Vagina (tissue), 2 donors: ENCODE data around the gene NRXN2. TPM values are rescaled to one million over a fixed set of nuclear protein-coding genes. Genes with fewer than 3 reads are reported as not detected.

Source experiments
- DNase-seq, 2 donors: peaks; one replicate each; pipeline ENCODE4 v3.0.0-alpha.2; 2017; ENCODE audit errors: extremely low spot score in 2 of 2
- H3K27ac ChIP-seq: fragments of 200-600 bp; sonication (generic); one replicate; pipeline ENCODE4 v1.5.1; 2019
- H3K27me3 ChIP-seq: fragments of 200-600 bp; sonication (generic); one replicate; pipeline ENCODE4 v1.5.1; 2019
- H3K36me3 ChIP-seq, 2 donors: fragments of 200-600 bp; sonication (generic); one replicate each; pipeline ENCODE4 v1.5.1; 2017 to 2019
- H3K4me1 ChIP-seq: fragments of 200-600 bp; sonication (generic); one replicate; pipeline ENCODE4 v1.5.1; 2019
- H3K4me3 ChIP-seq, 2 donors: fragments of 200-600 bp; sonication (generic); 1 replicate in 1 of 2; 2 replicates in 1 of 2; pipeline ENCODE4 v1.5.1; 2016 to 2019
- H3K9me3 ChIP-seq: fragments of 200-600 bp; sonication (generic); one replicate; pipeline ENCODE4 v1.5.1; 2019
- POLR2A ChIP-seq, 2 donors: fragments of 450-650 bp; IDR thresholded peaks; one replicate each; pipeline ENCODE4 v1.6.1; 2017; ENCODE audit warnings: antibody characterized with exemption in 2 of 2, mild to moderate bottlenecking in 2 of 2, moderate library complexity in 2 of 2
- POLR2AphosphoS5 ChIP-seq, 2 donors: sonication (generic); formaldehyde crosslinking; IDR thresholded peaks; one replicate each; pipeline ENCODE4 v1.9.0; 2017; ENCODE audit warnings: antibody characterized with exemption in 2 of 2, mild to moderate bottlenecking in 2 of 2, low read depth in 1 of 2; ENCODE audit not compliant: insufficient read depth in 1 of 2
- intact Hi-C: fragments of 100-400 bp; cut with DNase I; formaldehyde crosslinking; loops from one replicate; pipeline ENCODE4 v1.15.1; 2023
- total RNA-seq: library from RNA; depleted of rRNA; stranded (reverse); fragments of >200 nt; gene quantifications from one replicate; pipeline ENCODE4 v1.2.3, GENCODE V29; 2016
- TF ChIP-seq, protein P1 (sequence below), 3 experiments: fragments of 450-650 bp in 2 of 3; fragments of 200-600 bp in 1 of 3; sonication (generic) in 1 of 3; IDR thresholded peaks; one replicate each; pipeline ENCODE4 v1.5.1; 2017 to 2019; ENCODE audit warnings: antibody characterized with exemption in 3 of 3, mild to moderate bottlenecking in 2 of 3, moderate library complexity in 2 of 3

The NRXN2 gene
- total RNA-seq, 1 donor from 2014 or later = 16.9 TPM

DNA sequence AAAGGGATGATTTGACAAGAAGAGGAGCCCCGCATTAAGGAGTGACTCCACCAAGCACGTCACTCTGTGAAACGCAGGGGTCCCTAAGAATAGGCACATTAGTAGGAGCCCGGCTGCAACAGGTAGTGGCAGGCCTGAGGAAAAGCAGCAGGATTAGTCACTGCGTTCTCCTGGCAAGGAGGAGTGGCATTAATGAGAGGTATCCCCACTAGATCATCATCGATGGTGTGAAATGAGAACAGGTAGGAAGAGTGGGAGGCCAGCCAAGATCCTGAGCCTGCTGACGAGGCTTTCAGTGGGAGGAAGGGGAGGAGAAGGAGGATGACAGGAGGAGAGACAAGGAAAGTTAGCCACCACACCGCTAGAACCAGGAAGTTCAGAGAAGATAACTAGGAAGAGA, 38.6 kb downstream of the NRXN2 start:
- H3K36me3 ChIP-seq = no peaks in the 10 kb centered on the region
- H3K4me1 ChIP-seq = peaks cover 16% of the 10 kb centered on the region
- intact Hi-C loops = no loop called here
- H3K27me3 ChIP-seq = no peaks in the 10 kb centered on the region
- TF ChIP-seq POLR2A (IDR thresholded peaks at IDR 0.05) (no peak), POLR2AphosphoS5 (IDR thresholded peaks at IDR 0.05; ENCODE audit: insufficient read depth in 1 of 2, low read depth in 1 of 2) (no peak)
- TF ChIP-seq, protein P1, sequence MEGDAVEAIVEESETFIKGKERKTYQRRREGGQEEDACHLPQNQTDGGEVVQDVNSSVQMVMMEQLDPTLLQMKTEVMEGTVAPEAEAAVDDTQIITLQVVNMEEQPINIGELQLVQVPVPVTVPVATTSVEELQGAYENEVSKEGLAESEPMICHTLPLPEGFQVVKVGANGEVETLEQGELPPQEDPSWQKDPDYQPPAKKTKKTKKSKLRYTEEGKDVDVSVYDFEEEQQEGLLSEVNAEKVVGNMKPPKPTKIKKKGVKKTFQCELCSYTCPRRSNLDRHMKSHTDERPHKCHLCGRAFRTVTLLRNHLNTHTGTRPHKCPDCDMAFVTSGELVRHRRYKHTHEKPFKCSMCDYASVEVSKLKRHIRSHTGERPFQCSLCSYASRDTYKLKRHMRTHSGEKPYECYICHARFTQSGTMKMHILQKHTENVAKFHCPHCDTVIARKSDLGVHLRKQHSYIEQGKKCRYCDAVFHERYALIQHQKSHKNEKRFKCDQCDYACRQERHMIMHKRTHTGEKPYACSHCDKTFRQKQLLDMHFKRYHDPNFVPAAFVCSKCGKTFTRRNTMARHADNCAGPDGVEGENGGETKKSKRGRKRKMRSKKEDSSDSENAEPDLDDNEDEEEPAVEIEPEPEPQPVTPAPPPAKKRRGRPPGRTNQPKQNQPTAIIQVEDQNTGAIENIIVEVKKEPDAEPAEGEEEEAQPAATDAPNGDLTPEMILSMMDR (IDR thresholded peaks at IDR 0.05) = no peak
- no peak overlapping the region for H3K27ac ChIP-seq
- no peak overlapping the region for H3K4me3 ChIP-seq
- DNase-seq = no peak
- no peaks in the 10 kb centered on the region for H3K9me3 ChIP-seq

DNA sequence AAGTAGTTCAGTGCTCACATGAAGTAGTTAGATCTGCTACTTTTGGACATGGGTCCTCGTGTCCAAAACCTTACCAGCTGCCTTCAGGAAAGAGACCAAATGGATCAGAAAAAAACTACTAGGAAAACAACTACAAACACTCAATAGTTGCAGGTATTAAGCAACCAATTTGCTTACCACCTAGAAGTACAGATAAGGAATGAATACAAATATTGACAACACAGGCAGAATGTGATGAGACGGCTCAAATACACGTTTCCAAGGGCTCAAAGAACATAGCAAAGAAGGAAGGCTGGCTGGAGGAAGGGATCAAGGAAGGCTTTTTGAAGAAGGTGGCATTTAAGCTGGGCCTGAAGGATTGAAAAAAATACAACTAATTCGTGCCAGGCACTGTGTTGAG, 41.8 kb downstream of the NRXN2 start:
- TF ChIP-seq, protein P1 (IDR thresholded peaks at IDR 0.05) = no peak
- TF ChIP-seq POLR2A (IDR thresholded peaks at IDR 0.05) = no peak
- no peak for TF ChIP-seq POLR2AphosphoS5 (IDR thresholded peaks at IDR 0.05; ENCODE audit: insufficient read depth in 1 of 2, low read depth in 1 of 2)
- no peak overlapping the region for H3K27ac ChIP-seq
- intact Hi-C loops = no loop called here
- no peak for DNase-seq
- no peaks in the 10 kb centered on the region for H3K36me3 ChIP-seq
- H3K27me3 ChIP-seq = no peaks in the 10 kb centered on the region
- no peaks in the 10 kb centered on the region for H3K4me1 ChIP-seq
- H3K4me3 ChIP-seq = no peak overlapping the region
- H3K9me3 ChIP-seq = no peaks in the 10 kb centered on the region

DNA sequence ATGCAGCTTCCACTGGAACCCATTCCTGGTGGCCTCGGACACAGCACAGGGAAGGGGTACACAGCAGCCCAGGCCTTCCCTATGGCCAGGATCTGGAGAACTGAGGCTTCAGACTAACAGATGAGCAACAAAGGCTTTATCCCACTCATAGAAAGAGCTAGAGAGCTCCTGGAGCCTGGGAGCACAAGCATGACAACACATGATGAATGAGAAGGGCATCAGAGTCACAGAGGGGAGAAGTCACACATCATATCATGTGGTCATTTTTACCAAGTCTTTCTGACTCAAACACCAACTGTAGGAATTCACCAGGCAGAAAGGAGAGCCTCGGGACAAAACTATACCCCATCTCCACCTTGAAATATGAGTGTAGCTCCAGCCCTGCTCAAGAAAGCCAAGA, 43.2 kb downstream of the NRXN2 start:
- no peak for DNase-seq
- intact Hi-C loops = no loop called here
- H3K4me3 ChIP-seq = no peak overlapping the region
- peaks cover 13% of the 10 kb centered on the region for H3K4me1 ChIP-seq
- TF ChIP-seq, protein P1 (IDR thresholded peaks at IDR 0.05) = no peak
- TF ChIP-seq POLR2A (IDR thresholded peaks at IDR 0.05) (no peak), POLR2AphosphoS5 (IDR thresholded peaks at IDR 0.05; ENCODE audit: insufficient read depth in 1 of 2, low read depth in 1 of 2) (no peak)
- H3K27me3 ChIP-seq = no peaks in the 10 kb centered on the region
- no peak overlapping the region for H3K27ac ChIP-seq
- H3K36me3 ChIP-seq = no peaks in the 10 kb centered on the region
- no peaks in the 10 kb centered on the region for H3K9me3 ChIP-seq

DNA sequence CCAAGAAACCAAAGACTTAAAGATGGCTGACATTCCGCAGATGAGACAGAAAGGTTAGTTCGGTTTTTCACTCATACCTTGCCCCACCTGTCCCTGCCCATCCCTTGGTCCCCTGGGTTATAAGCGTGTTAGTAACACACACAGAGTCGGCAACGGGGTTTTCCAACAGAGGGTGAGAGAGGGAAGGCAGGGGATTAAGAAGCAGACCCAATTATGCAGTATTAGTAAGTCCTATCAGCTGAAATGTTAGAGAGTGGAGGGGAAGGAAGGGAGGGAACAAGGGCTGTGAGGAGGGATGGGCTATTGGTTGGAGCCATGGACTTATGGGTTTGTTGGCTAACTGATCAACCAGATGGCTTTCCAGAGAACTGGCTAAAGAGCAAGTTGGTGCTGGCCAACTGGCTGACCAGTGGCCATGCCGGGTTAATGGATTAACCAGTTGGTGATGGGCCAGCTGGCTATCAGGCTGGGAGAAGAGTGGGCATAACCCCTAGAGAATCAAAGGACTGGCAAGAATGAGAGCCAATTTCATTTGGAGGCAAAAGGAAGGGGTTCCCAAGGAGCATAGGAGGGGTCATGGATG, 45.5 kb downstream of the NRXN2 start:
- Histone ChIP-seq H3K9me3 (no peaks in the 10 kb centered on the region), H3K4me3 (no peak overlapping the region), H3K36me3 (no peaks in the 10 kb centered on the region), H3K4me1 (peaks cover 14% of the 10 kb centered on the region), H3K27ac (no peak overlapping the region), H3K27me3 (no peaks in the 10 kb centered on the region)
- intact Hi-C loops = no loop called here
- TF ChIP-seq, protein P1 (IDR thresholded peaks at IDR 0.05) = no peak
- TF ChIP-seq POLR2A (IDR thresholded peaks at IDR 0.05) = no peak
- DNase-seq = no peak

DNA sequence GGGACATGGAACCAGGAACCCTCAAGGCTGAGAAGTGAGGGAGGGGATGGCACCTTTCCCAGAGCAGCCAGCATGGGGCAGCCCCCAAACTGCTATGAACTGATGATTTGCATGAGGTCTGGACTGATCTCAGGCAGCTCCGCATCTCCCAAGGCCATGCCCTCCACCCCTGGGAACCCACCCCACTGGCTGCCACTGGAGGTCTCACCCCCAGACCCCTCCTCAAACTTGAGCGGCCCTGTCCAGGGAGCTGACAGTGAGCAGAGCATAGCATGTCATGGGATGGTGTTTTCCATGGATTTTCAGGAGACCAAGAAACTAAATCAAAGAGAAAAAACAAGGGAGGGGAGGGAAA, 46.8 kb downstream of the NRXN2 start:
- Histone ChIP-seq H3K9me3 (no peaks in the 10 kb centered on the region), H3K27me3 (no peaks in the 10 kb centered on the region), H3K4me1 (peaks cover 14% of the 10 kb centered on the region), H3K36me3 (no peaks in the 10 kb centered on the region), H3K4me3 (no peak overlapping the region), H3K27ac (no peak overlapping the region)
- TF ChIP-seq POLR2A (IDR thresholded peaks at IDR 0.05) (no peak), POLR2AphosphoS5 (IDR thresholded peaks at IDR 0.05; ENCODE audit: insufficient read depth in 1 of 2, low read depth in 1 of 2) (no peak)
- TF ChIP-seq, protein P1 (IDR thresholded peaks at IDR 0.05) = no peak
- intact Hi-C loops = no loop called here
- no peak for DNase-seq
